Keratinocyte (primary cell): ENCODE measurements around the gene ACTN1. TPM values are rescaled to one million over a fixed set of nuclear protein-coding genes. Genes with fewer than 3 reads are reported as not detected.

Experiments used
- DNase-seq: peaks from one replicate; pipeline ENCODE4 v3.0.0-alpha.2; 2011; ENCODE audit warnings: low read depth, missing footprints, low spot score
- FAIRE-seq: peaks from 2 replicates; lab custom pipeline; 2011; peaks lifted over from hg19 to GRCh38; lab: Jason Lieb, UNC
- H2AFZ ChIP-seq: 2 replicates; pipeline ENCODE4 v1.6.0; 2012; ENCODE audit warnings: low read length, control low read depth, inconsistent platforms; ENCODE audit not compliant: control insufficient read depth
- H3K27ac ChIP-seq: 2 replicates; pipeline ENCODE4 v1.5.1; 2011; ENCODE audit warnings: low read length; ENCODE audit not compliant: control insufficient read depth, insufficient read depth
- H3K27me3 ChIP-seq: 3 replicates; pipeline ENCODE4 v1.6.0; 2011; ENCODE audit warnings: low read length; ENCODE audit not compliant: control insufficient read depth, insufficient read depth; ENCODE audit errors: extremely low read depth
- H3K36me3 ChIP-seq, 2 experiments: 2 replicates in 1 of 2; 3 replicates in 1 of 2; pipeline ENCODE4 v1.5.1; 2011; ENCODE audit warnings: low read length in 2 of 2, mild to moderate bottlenecking in 1 of 2; ENCODE audit not compliant: control insufficient read depth in 2 of 2, insufficient read depth in 2 of 2; ENCODE audit errors: extremely low read depth in 1 of 2
- H3K4me1 ChIP-seq: 3 replicates; pipeline ENCODE4 v1.5.1; 2011; ENCODE audit warnings: low read length; ENCODE audit not compliant: control insufficient read depth, insufficient read depth; ENCODE audit errors: extremely low read depth
- H3K4me2 ChIP-seq: 3 replicates; pipeline ENCODE4 v1.6.0; 2011; ENCODE audit warnings: low read depth, low read length; ENCODE audit not compliant: control insufficient read depth, insufficient read depth; ENCODE audit errors: extremely low read depth
- H3K4me3 ChIP-seq, 3 experiments: fragments of 200-600 bp in 1 of 3; sonication (generic) in 1 of 3; 2 replicates in 2 of 3; 3 replicates in 1 of 3; pipeline ENCODE4 v1.5.1; 2011 to 2016; ENCODE audit warnings: low read length in 3 of 3, mild to moderate bottlenecking in 3 of 3, control low read depth in 2 of 3, inconsistent platforms in 1 of 3, low read depth in 1 of 3, mixed read lengths in 1 of 3, mixed run types in 1 of 3, moderate library complexity in 1 of 3; ENCODE audit not compliant: control insufficient read depth in 2 of 3, insufficient read depth in 2 of 3; ENCODE audit errors: extremely low read depth in 1 of 3
- H3K79me2 ChIP-seq: 2 replicates; pipeline ENCODE4 v1.6.0; 2012; ENCODE audit warnings: low read length; ENCODE audit not compliant: control insufficient read depth, insufficient read depth
- H3K9ac ChIP-seq: 3 replicates; pipeline ENCODE4 v1.6.0; 2011; ENCODE audit warnings: low read length; ENCODE audit not compliant: control insufficient read depth, insufficient read depth; ENCODE audit errors: extremely low read depth
- H3K9me1 ChIP-seq: 3 replicates; pipeline ENCODE4 v1.6.0; 2011; ENCODE audit warnings: low read length; ENCODE audit not compliant: control insufficient read depth, insufficient read depth; ENCODE audit errors: extremely low read depth
- H3K9me3 ChIP-seq: 2 replicates; pipeline ENCODE4 v1.5.1; 2012; ENCODE audit warnings: low read depth, low read length; ENCODE audit not compliant: control insufficient read depth
- H4K20me1 ChIP-seq: 3 replicates; pipeline ENCODE4 v1.6.0; 2011; ENCODE audit warnings: low read length; ENCODE audit not compliant: control insufficient read depth, insufficient read depth; ENCODE audit errors: extremely low read depth
- CTCF ChIP-seq, 3 experiments: IDR thresholded peaks in 1 of 3; conservative IDR thresholded peaks in 1 of 3; optimal IDR thresholded peaks in 1 of 3; 2 replicates in 2 of 3; 3 replicates in 1 of 3; pipeline versions ENCODE3 to v1.5.1; 2011; ENCODE audit warnings: low read length in 3 of 3, mild to moderate bottlenecking in 3 of 3, moderate library complexity in 2 of 3, control low read depth in 1 of 3, inconsistent platforms in 1 of 3; ENCODE audit not compliant: insufficient read depth in 2 of 3; ENCODE audit errors: extremely low read depth in 1 of 3
- EZH2 ChIP-seq: IDR thresholded peaks from one replicate; pipeline ENCODE4 v1.6.1; 2012; ENCODE audit warnings: inconsistent platforms, mild to moderate bottlenecking, low read length, moderate library complexity
- dilution Hi-C: fragments of 300-500 bp; cut with MboI; formaldehyde crosslinking; loops from one replicate; pipeline ENCODE4 v1.7.0; 2020; ENCODE audit warnings: low sequenced_read_pairs; ENCODE audit not compliant: extremely low pct_ligation_motif_present
- polyA plus RNA-seq, 5 experiments: library from polyadenylated mRNA; depleted of rRNA in 3 of 5; stranded (reverse) in 3 of 5; stranded (forward) in 1 of 5; unstranded in 1 of 5; fragments of >200 nt; gene quantifications; 1 replicate in 1 of 5; 2 replicates in 3 of 5; 3 replicates in 1 of 5; pipeline versions ENCODE4 v1.2.1 to v1.2.3, GENCODE V29; 2011 to 2012; ENCODE audit warnings: missing spikeins in 2 of 5, low read depth in 1 of 5, low replicate concordance in 1 of 5

Gene ACTN1
- polyA plus RNA-seq, 1 donor (not counting 4 experiments of a cell fraction or from before 2014, with no cell fraction given), result 558 TPM

- no peak overlapping the region for H2AFZ ChIP-seq
- TF ChIP-seq CTCF (optimal IDR thresholded peaks at IDR 0.05 in 1 of 3, IDR thresholded peaks at IDR 0.05 in 1 of 3, conservative IDR thresholded peaks at IDR 0.05 in 1 of 3; ENCODE audit: extremely low read depth in 1 of 3, insufficient read depth in 2 of 3, low read length in 3 of 3) (no peak), EZH2 (no peak)
- FAIRE-seq, result no peak
- H3K27me3 ChIP-seq, result no peaks in the 10 kb centered on the region
- H3K36me3 ChIP-seq, result no peaks in the 10 kb centered on the region
- DNase-seq, result no peak
- H3K4me1 ChIP-seq, result peaks cover 12% of the 10 kb centered on the region
- no peak overlapping the region for H3K4me3 ChIP-seq
- no peaks in the 10 kb centered on the region for H4K20me1 ChIP-seq
- dilution Hi-C loops, result no loop called here
- no peaks in the 10 kb centered on the region for H3K79me2 ChIP-seq
- no peak overlapping the region for H3K27ac ChIP-seq
- H3K9me3 ChIP-seq, result no peaks in the 10 kb centered on the region
- no peaks in the 10 kb centered on the region for H3K9me1 ChIP-seq
- H3K9ac ChIP-seq, result no peak overlapping the region
- H3K4me2 ChIP-seq, result no peak overlapping the region
These were observed 7.1 kb upstream of the ACTN1 start for GRCh38 chr14:68986225-68986624.

GRCh38 chr14:68984686-68985085 lies 5.6 kb upstream of the ACTN1 start:
- dilution Hi-C loops, result no loop called here
- Histone ChIP-seq H3K27me3 (no peaks in the 10 kb centered on the region), H2AFZ (no peak overlapping the region), H3K4me1 (peaks cover 23% of the 10 kb centered on the region), H3K79me2 (peaks cover 3% of the 10 kb centered on the region), H4K20me1 (no peaks in the 10 kb centered on the region), H3K9me1 (no peaks in the 10 kb centered on the region), H3K27ac (no peak overlapping the region), H3K4me2 (no peak overlapping the region), H3K4me3 (no peak overlapping the region), H3K9ac (no peak overlapping the region), H3K9me3 (no peaks in the 10 kb centered on the region), H3K36me3 (no peaks in the 10 kb centered on the region)
- TF ChIP-seq CTCF (optimal IDR thresholded peaks at IDR 0.05 in 1 of 3, IDR thresholded peaks at IDR 0.05 in 1 of 3, conservative IDR thresholded peaks at IDR 0.05 in 1 of 3; ENCODE audit: extremely low read depth in 1 of 3, insufficient read depth in 2 of 3, low read length in 3 of 3) (no peak), EZH2 (no peak)
- FAIRE-seq (no peak), DNase-seq (no peak)
